Endothelial cell of umbilical vein (primary cell): Measurements from ENCODE around the gene RBM18. TPM values are rescaled to one million over a fixed set of nuclear protein-coding genes. Genes with fewer than 3 reads are reported as not detected.

Source experiments
- BruUV-seq: library from RNA; stranded (reverse); fragments of 400-500 nt; replicated peaks from 2 replicates; lab custom pipeline; 2021; lab: Mats Ljungman, UMichigan
- CTCF ChIA-PET: fragments of 300-600, 350-600 bp; sonication (Branson Sonifier 250); formaldehyde crosslinking; loops from one replicate; lab custom pipeline; 2021; ENCODE audit warnings: antibody characterized with exemption, inconsistent platforms; lab: Charles Lee
- POLR2A ChIA-PET: fragments of 300-600, 350-600 bp; sonication (Branson Sonifier 250); formaldehyde crosslinking; loops from one replicate; lab custom pipeline; 2021; ENCODE audit warnings: antibody characterized with exemption, inconsistent platforms; lab: Charles Lee
- DNase-seq: peaks from one replicate; pipeline ENCODE4 v3.0.0-alpha.2; 2011; ENCODE audit warnings: low read depth, low spot score
- FAIRE-seq: peaks from 2 replicates; lab custom pipeline; 2011; peaks lifted over from hg19 to GRCh38; lab: Jason Lieb, UNC
- H2AFZ ChIP-seq: 2 replicates; pipeline ENCODE4 v1.6.0; 2012; ENCODE audit warnings: low read depth, low read length, control low read depth, inconsistent platforms
- H3K27ac ChIP-seq: 2 replicates; pipeline ENCODE4 v1.5.1; 2011; ENCODE audit warnings: low read depth, mild to moderate bottlenecking, control low read depth, low read length, moderate library complexity; ENCODE audit not compliant: insufficient read depth
- H3K27me3 ChIP-seq, 2 experiments: 2 replicates each; pipeline versions ENCODE4 v1.6.0 to v1.6.1; 2011; ENCODE audit warnings: low read length in 2 of 2, mixed read lengths in 1 of 2; ENCODE audit not compliant: control insufficient read depth in 2 of 2, insufficient read depth in 2 of 2
- H3K36me3 ChIP-seq, 2 experiments: 2 replicates in 1 of 2; 3 replicates in 1 of 2; pipeline ENCODE4 v1.5.1; 2011; ENCODE audit warnings: low read length in 2 of 2, mild to moderate bottlenecking in 1 of 2, moderate library complexity in 1 of 2; ENCODE audit not compliant: control insufficient read depth in 2 of 2, insufficient read depth in 2 of 2; ENCODE audit errors: extremely low read depth in 1 of 2
- H3K4me1 ChIP-seq: 3 replicates; pipeline ENCODE4 v1.5.1; 2011; ENCODE audit warnings: mild to moderate bottlenecking, low read length; ENCODE audit not compliant: control insufficient read depth, insufficient read depth; ENCODE audit errors: extremely low read depth
- H3K4me2 ChIP-seq: 2 replicates; pipeline ENCODE4 v1.6.1; 2011; ENCODE audit warnings: low read length, control low read depth, mixed read lengths; ENCODE audit not compliant: insufficient read depth
- H3K4me3 ChIP-seq, 3 experiments: fragments of 200-600 bp in 1 of 3; sonication (generic), shearing (Covaris generic) in 1 of 3; replicated peaks in 1 of 3; 2 replicates each; pipeline ENCODE4 v1.5.1; 2011 to 2016; ENCODE audit warnings: control low read depth in 3 of 3, low read length in 3 of 3, mild to moderate bottlenecking in 2 of 3, inconsistent platforms in 1 of 3, low read depth in 1 of 3, moderate library complexity in 1 of 3; ENCODE audit not compliant: insufficient read depth in 1 of 3
- H3K79me2 ChIP-seq: 2 replicates; pipeline ENCODE4 v1.6.0; 2012; ENCODE audit warnings: low read length, inconsistent platforms; ENCODE audit not compliant: control insufficient read depth, insufficient read depth
- H3K9ac ChIP-seq: replicated peaks from 2 replicates; pipeline ENCODE3; 2011; ENCODE audit warnings: low read length, control low read depth; ENCODE audit not compliant: insufficient read depth; ENCODE audit errors: extremely low read depth
- H3K9me1 ChIP-seq: replicated peaks from 3 replicates; pipeline ENCODE4 v1.6.0; 2011; ENCODE audit warnings: mild to moderate bottlenecking, low read length; ENCODE audit not compliant: control insufficient read depth, insufficient read depth; ENCODE audit errors: extremely low read depth
- H3K9me3 ChIP-seq: replicated peaks from 2 replicates; pipeline ENCODE4 v1.5.1; 2012; ENCODE audit warnings: low read length, inconsistent platforms; ENCODE audit not compliant: control insufficient read depth, insufficient read depth
- H4K20me1 ChIP-seq: replicated peaks from 2 replicates; pipeline ENCODE3; 2011; ENCODE audit warnings: mild to moderate bottlenecking, low read length; ENCODE audit not compliant: control insufficient read depth, insufficient read depth; ENCODE audit errors: extremely low read depth
- EZH2 ChIP-seq: IDR thresholded peaks from 2 replicates; pipeline ENCODE4 v1.6.1; 2012; ENCODE audit warnings: borderline replicate concordance, low read depth, mild to moderate bottlenecking, moderate library complexity, low read length, inconsistent platforms; ENCODE audit not compliant: severe bottlenecking
- FOS ChIP-seq: IDR thresholded peaks from 2 replicates; pipeline ENCODE4 v1.6.1; 2011; ENCODE audit warnings: mild to moderate bottlenecking, low read length, moderate library complexity, borderline replicate concordance; ENCODE audit not compliant: insufficient read depth
- GATA2 ChIP-seq: IDR thresholded peaks from 2 replicates; pipeline ENCODE4 v1.7.0; 2011; ENCODE audit warnings: low read depth, mild to moderate bottlenecking, moderate library complexity, mixed read lengths, low read length; ENCODE audit not compliant: insufficient read length, insufficient read depth
- JUN ChIP-seq: IDR thresholded peaks from 2 replicates; pipeline ENCODE4 v1.6.1; 2011; ENCODE audit warnings: borderline replicate concordance, low read depth; ENCODE audit not compliant: insufficient read length, insufficient read depth
- MYC ChIP-seq: IDR thresholded peaks from one replicate; pipeline ENCODE4 v1.6.1; 2011; ENCODE audit warnings: mild to moderate bottlenecking, low read depth, low read length
- POLR2A ChIP-seq: IDR thresholded peaks from 2 replicates; pipeline ENCODE4 v1.6.1; 2012; ENCODE audit warnings: low read depth, mild to moderate bottlenecking, control low read depth, low read length
- POLR2AphosphoS5 ChIP-seq: IDR thresholded peaks from 2 replicates; pipeline ENCODE4 v1.6.1; 2012; ENCODE audit warnings: low read depth, mild to moderate bottlenecking, control low read depth, low read length, moderate library complexity; ENCODE audit not compliant: insufficient read depth
- dilution Hi-C: fragments of 300-500 bp; cut with MboI; formaldehyde crosslinking; loops from one replicate; pipeline ENCODE4 v1.15.0; 2019; ENCODE audit warnings: low sequenced_read_pairs; ENCODE audit not compliant: extremely low pct_ligation_motif_present
- intact Hi-C: fragments of 100-400 bp; cut with micrococcal nuclease; formaldehyde crosslinking; loops from one replicate; pipeline ENCODE4 v1.10.0; 2022
- polyA plus RNA-seq, 4 experiments: library from polyadenylated mRNA; depleted of rRNA in 3 of 4; stranded (reverse) in 3 of 4; unstranded in 1 of 4; fragments of >200 nt; gene quantifications; 2 replicates each; pipeline versions ENCODE4 v1.2.1 to v1.2.3, GENCODE V29; 2011 to 2012; ENCODE audit warnings: missing spikeins in 1 of 4
- total RNA-seq: library from RNA; stranded (reverse); gene quantifications from 2 replicates; pipeline ENCODE4 v1.2.3, GENCODE V29; 2021
- TF ChIP-seq, protein P1 (sequence below), 2 donors: IDR thresholded peaks; 1 replicate in 1 of 2; 2 replicates in 1 of 2; pipeline ENCODE4 v1.5.1; 2011; ENCODE audit warnings: low read length in 2 of 2, mild to moderate bottlenecking in 2 of 2, moderate library complexity in 2 of 2, control low read depth in 1 of 2, inconsistent platforms in 1 of 2, low read depth in 1 of 2; ENCODE audit not compliant: insufficient read depth in 1 of 2; ENCODE audit errors: extremely low read depth in 1 of 2
- TF ChIP-seq, protein P2 (sequence below): IDR thresholded peaks from 2 replicates; pipeline ENCODE4 v1.6.1; 2011; ENCODE audit not compliant: insufficient read depth, insufficient read length

The RBM18 gene
- total and polyA plus RNA-seq, 2 donors (not counting 3 experiments of a cell fraction or from before 2014, with no cell fraction given), result 7.9 to 26.9 TPM

DNA sequence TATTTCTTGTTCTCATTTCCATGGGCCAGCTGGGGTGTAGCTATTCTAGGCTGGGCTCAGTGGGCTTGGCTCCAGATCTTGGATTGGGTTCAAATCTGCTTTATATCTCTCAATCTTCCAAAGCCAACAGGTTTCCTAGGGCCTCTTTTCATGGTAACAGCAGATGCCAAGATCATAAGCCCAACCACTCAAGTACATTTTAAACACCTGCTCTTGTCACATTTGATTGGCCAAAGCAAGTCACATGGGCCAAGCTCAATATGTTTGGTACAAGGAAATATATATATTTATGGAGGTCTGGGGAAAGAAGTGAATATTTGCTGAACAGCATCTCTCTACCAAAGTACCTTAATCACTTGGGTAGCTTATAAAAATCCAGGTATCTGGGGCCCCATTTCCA lies 49.5 kb upstream of the RBM18 start:
- dilution Hi-C loops, result no loop called here
- H3K9me1 ChIP-seq, result no peaks in the 10 kb centered on the region
- peaks cover 0 to 8% of the 10 kb centered on the region in 2 experiments for H3K36me3 ChIP-seq
- no peaks in the 10 kb centered on the region for H3K9me3 ChIP-seq
- ChIA-PET CTCF (interaction anchor here (0.8 to 1.5 kb wide), 2 partner anchors 30 to 189 kb away, joined by 3 read pairs; no protein-coding TSS in a partner anchor), POLR2A (no interaction called here)
- no TSS peak for BruUV-seq
- no peak for DNase-seq
- no peak overlapping the region for H3K4me2 ChIP-seq
- no peaks in the 10 kb centered on the region for H3K27me3 ChIP-seq
- H3K27ac ChIP-seq, result no peak overlapping the region
- TF ChIP-seq EZH2 (no peak), FOS (no peak)
- no peaks in the 10 kb centered on the region for H4K20me1 ChIP-seq
- no peak overlapping the region for H3K9ac ChIP-seq
- FAIRE-seq, result peak; percentile 4
- no peak overlapping the region for H3K4me3 ChIP-seq
- H2AFZ ChIP-seq, result no peak overlapping the region
- intact Hi-C loops, result no loop called here
- no peaks in the 10 kb centered on the region for H3K4me1 ChIP-seq
- H3K79me2 ChIP-seq, result no peaks in the 10 kb centered on the region

DNA sequence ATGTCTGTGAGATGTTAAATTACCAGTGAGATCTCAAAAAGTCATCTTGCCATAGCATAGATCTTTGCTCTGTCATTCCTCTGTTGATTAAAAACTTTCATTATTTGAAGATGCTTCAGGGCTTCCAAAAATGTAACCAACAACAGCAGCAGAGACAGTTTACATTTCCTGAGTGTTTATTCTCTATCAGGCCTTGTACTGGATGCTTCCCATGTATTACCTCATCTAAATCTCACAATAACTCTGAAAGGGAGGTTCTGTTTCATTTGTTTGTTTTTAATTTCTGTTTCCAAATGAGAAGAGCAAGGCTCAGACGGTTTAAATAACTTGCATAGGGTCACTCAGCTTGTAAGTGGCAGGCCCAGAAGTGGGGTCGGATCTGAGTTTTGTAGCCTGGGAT lies 45.2 kb upstream of the RBM18 start:
- Histone ChIP-seq H3K9me1 (no peaks in the 10 kb centered on the region), H3K9me3 (no peaks in the 10 kb centered on the region), H2AFZ (no peak overlapping the region), H3K4me2 (no peak overlapping the region), H3K4me3 (no peak overlapping the region), H4K20me1 (no peaks in the 10 kb centered on the region), H3K27ac (no peak overlapping the region), H3K36me3 (peaks cover 0 to 8% of the 10 kb centered on the region in 2 experiments), H3K4me1 (peaks cover 38% of the 10 kb centered on the region), H3K79me2 (no peaks in the 10 kb centered on the region), H3K27me3 (no peaks in the 10 kb centered on the region), H3K9ac (no peak overlapping the region)
- dilution Hi-C loops (no loop called here), intact Hi-C loops (no loop called here)
- POLR2A ChIA-PET, result no interaction called here
- CTCF ChIA-PET, result interaction anchor here (2.0 to 2.1 kb wide), 2 partner anchors 40 to 185 kb away, joined by 5 read pairs; no protein-coding TSS in a partner anchor
- DNase-seq (no peak), FAIRE-seq (no peak)
- BruUV-seq, result no TSS peak
- TF ChIP-seq POLR2AphosphoS5 (no peak), POLR2A (no peak), MYC (no peak), JUN (no peak), FOS (no peak), EZH2 (no peak), GATA2 (no peak)
- TF ChIP-seq, protein P1, sequence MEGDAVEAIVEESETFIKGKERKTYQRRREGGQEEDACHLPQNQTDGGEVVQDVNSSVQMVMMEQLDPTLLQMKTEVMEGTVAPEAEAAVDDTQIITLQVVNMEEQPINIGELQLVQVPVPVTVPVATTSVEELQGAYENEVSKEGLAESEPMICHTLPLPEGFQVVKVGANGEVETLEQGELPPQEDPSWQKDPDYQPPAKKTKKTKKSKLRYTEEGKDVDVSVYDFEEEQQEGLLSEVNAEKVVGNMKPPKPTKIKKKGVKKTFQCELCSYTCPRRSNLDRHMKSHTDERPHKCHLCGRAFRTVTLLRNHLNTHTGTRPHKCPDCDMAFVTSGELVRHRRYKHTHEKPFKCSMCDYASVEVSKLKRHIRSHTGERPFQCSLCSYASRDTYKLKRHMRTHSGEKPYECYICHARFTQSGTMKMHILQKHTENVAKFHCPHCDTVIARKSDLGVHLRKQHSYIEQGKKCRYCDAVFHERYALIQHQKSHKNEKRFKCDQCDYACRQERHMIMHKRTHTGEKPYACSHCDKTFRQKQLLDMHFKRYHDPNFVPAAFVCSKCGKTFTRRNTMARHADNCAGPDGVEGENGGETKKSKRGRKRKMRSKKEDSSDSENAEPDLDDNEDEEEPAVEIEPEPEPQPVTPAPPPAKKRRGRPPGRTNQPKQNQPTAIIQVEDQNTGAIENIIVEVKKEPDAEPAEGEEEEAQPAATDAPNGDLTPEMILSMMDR (IDR thresholded peaks at IDR 0.05; ENCODE audit: extremely low read depth in 1 of 2, insufficient read depth in 1 of 2, low read depth in 1 of 2, low read length in 2 of 2), result no peak
- TF ChIP-seq, protein P2, sequence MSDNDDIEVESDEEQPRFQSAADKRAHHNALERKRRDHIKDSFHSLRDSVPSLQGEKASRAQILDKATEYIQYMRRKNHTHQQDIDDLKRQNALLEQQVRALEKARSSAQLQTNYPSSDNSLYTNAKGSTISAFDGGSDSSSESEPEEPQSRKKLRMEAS, result no peak
